ENCODE results near the gene FAM131A. TPM values are rescaled to one million over a fixed set of nuclear protein-coding genes. Genes with fewer than 3 reads are reported as not detected.

The FAM131A gene
- total RNA-seq, 1 experiment from 2014 or later, result 14.4 TPM

- Mint-ChIP-seq H3K9me3 (no peaks in the 10 kb centered on the region; a peak in 1 of 5 replicates), H3K4me3 (no peak overlapping the region), H3K36me3 (ENCODE audit: insufficient read depth in 1 of 3, low read depth in 3 of 3) (no peaks in the 10 kb centered on the region), H3K4me1 (peaks cover 6 to 7% of the 10 kb centered on the region in 2 experiments; a peak in 3 of 4 replicates), H3K27me3 (ENCODE audit: low read depth) (peaks cover 31% of the 10 kb centered on the region), H3K27ac (no peak overlapping the region)
- Histone ChIP-seq H3K4me2 (ENCODE audit: insufficient read depth, insufficient read length, low read length) (no peak overlapping the region), H4K5ac (ENCODE audit: insufficient read length, low read depth, low read length) (no peak overlapping the region), H3T11ph (ENCODE audit: low read length) (no peak overlapping the region), H2AK5ac (ENCODE audit: insufficient read length, low read length) (no peak overlapping the region), H3K18ac (ENCODE audit: insufficient read length, low read depth, low read length) (no peak overlapping the region), H3K4me1 (ENCODE audit: insufficient read depth, low read length) (no peaks in the 10 kb centered on the region), H3K56ac (ENCODE audit: insufficient read length, low read depth, low read length) (no peak overlapping the region), H4K20me1 (ENCODE audit: control insufficient read depth, insufficient read depth, insufficient read length) (no peaks in the 10 kb centered on the region), H3K23ac (ENCODE audit: insufficient read length, low read depth, low read length) (no peak overlapping the region), H2BK12ac (ENCODE audit: insufficient read length, low read depth, low read length) (no peak overlapping the region), H4K91ac (ENCODE audit: insufficient read length, low read depth, low read length) (no peak overlapping the region), H3K27me3 (ENCODE audit: insufficient read depth, low read length) (no peaks in the 10 kb centered on the region), H2BK5ac (ENCODE audit: insufficient read length, low read length) (no peak overlapping the region), H3K79me1 (ENCODE audit: insufficient read depth, low read depth, low read length, poor library complexity, severe bottlenecking) (no peaks in the 10 kb centered on the region), H4K8ac (replicated peaks; ENCODE audit: insufficient read length, low read depth, low read length) (no peak overlapping the region), H3K9ac (ENCODE audit: extremely low read depth, insufficient read length, low read length) (no peak overlapping the region), H3K27ac (ENCODE audit: insufficient read length, low read depth, low read length) (no peak overlapping the region), H3K23me2 (ENCODE audit: insufficient read length, low read depth, low read length, poor library complexity, severe bottlenecking) (no peaks in the 10 kb centered on the region), H3K4ac (ENCODE audit: low read depth, low read length) (no peak overlapping the region), H3K14ac (ENCODE audit: insufficient read depth, low read length) (no peak overlapping the region), H3K9me3 (ENCODE audit: control insufficient read depth, low read depth, low read length) (no peaks in the 10 kb centered on the region), H3K79me2 (ENCODE audit: insufficient read depth, low read length) (no peaks in the 10 kb centered on the region), H2BK20ac (ENCODE audit: low read depth, low read length, poor library complexity, severe bottlenecking) (no peak overlapping the region), H2BK15ac (ENCODE audit: low read depth, low read length) (no peak overlapping the region), H2AFZ (ENCODE audit: low read length) (no peak overlapping the region), H2BK120ac (ENCODE audit: low read depth, low read length, poor library complexity, severe bottlenecking) (no peak overlapping the region)
- WGBS (ENCODE audit: extremely low coverage, insufficient read length, low lambda C conversion rate), result no CpG with 5 or more reads among the region's 8 CpGs
- DNase-seq, result no peak
- no peak for TF ChIP-seq CTCF (conservative IDR thresholded peaks at IDR 0.05)
These were observed 51.5 kb downstream of the FAM131A start for GRCh38 chr3:184388936-184389230.

Measured in H9 (cell line).